GM18951 (cell line): ENCODE results near the gene LSM2.

Experiments used
- POLR2A ChIP-seq: IDR thresholded peaks from 4 replicates; pipeline ENCODE4 v1.6.1; 2011; ENCODE audit warnings: mild to moderate bottlenecking; ENCODE audit not compliant: insufficient read length, insufficient read depth; ENCODE audit errors: extremely low read depth
- in situ Hi-C: fragments of 300-500 bp; cut with MboI; formaldehyde crosslinking; loops from one replicate; pipeline ENCODE4 v1.12.0; 2022; ENCODE audit warnings: low sequenced_read_pairs, mixed read lengths, inconsistent platforms; ENCODE audit not compliant: unreplicated experiment

The LSM2 gene

DNA sequence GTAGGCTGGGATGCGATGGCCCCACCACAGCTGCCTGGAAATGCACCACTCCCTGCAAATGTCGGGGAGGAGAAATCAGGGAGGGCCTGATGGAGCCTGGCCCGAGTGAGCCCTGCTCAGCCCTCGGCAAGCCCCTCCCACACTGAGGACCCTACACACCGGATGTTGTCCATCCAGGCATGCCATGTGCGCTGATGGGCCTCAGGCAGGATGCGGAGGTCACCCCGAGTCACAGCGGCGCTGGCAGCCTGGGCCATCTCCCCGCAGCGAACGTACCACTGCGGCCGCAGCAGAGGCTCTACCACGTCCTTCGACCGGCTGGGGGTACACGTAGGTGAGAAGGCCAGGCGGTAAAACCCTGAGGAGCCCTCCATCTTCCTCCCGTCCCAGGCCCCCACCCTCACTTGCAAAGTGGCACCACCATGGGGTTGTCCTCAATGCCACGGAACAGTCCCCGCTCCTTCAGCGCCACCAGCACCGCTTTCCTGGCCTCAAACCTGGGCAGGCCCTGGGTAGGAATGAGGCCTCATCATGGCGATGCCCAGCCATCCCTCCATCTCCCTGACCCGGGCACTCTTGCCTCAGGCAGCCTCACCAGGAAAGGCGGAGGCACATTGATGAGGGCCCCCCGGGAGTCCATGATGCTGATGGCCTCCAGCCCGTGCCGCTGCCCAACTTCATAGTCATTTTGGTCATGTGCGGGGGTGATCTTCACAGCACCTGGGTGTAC, 24.5 kb downstream of the LSM2 start:
- TF ChIP-seq POLR2A, result no peak
- in situ Hi-C loops, result no loop called here

DNA sequence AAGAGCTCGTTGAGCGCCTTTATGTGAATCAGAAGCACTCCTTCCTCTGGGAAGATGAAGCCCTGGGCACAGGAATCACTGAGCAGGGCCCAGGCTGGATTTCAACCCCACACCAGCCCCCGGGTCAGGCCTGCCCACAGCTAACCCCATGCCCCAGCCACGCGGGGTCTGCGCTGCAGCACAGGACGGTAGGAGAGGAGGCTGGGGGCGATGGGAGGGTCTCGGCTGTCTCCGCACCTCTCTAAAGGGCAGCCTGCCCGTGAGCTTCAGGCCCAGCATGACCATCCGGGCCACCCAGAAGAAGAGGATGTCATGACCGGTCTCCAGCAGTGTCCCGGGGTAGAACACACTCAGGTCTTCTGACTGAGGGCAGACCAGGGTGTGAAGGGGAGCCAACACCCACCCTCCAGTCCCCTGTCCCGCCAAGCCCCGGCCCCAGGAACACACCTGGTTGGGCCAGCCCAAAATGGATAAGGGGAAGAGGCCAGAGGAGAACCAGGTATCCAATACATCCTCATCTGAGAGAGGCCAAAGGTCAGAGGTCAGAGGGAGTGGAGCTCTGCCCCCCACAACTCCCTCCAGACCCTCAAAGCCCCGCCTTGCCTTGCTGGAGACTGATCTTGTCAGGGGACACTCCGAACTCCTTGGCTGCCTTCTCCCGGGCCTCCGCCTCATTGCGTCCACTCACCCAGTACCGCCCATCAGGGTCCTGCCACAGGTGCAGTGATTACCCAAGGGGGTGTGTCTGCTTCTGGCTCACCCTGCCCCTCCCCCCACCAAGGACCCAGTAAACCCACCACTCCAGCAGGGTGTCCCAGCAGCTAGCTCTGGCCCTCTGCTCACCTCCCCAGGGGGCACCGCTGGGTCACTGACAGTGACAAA, 25.3 kb downstream of the LSM2 start:
- no peak for TF ChIP-seq POLR2A
- in situ Hi-C loops, result no loop called here

DNA sequence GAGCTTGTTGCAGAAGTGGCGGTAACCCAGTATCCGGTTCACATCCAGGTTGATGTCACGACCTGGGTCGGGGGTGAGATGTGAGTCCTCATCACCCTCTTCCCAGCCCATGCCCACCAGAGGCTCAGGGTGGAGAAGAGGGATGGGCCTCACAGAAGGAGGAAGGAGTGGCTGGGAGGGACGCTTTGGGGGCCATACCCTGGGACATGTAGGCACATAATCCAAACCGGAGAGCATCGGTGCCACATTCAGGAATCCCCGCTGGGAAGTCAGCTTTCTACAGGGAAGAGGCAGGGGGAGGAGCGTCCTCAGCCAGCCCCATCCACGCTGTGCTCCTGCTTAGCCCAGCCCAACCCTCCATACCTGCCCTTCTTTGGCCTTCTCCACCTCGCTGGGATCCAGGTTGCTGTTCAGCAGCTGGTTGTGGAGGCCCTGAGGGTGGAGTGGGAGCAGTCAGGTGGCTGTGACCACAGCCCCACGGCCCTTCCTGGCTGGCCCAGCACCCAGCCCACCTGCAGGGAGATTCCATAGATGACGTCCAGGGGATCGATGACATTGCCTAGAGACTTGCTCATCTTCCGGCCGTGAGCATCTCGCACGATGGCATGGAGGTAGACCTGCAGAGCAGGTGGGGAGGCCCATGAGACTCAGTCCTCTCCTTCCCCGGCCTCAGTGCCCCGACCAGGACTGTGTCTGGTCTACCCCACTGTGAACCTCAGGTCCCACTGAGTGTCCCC, 26.1 kb downstream of the LSM2 start:
- in situ Hi-C loops, result no loop called here
- no peak for TF ChIP-seq POLR2A

DNA sequence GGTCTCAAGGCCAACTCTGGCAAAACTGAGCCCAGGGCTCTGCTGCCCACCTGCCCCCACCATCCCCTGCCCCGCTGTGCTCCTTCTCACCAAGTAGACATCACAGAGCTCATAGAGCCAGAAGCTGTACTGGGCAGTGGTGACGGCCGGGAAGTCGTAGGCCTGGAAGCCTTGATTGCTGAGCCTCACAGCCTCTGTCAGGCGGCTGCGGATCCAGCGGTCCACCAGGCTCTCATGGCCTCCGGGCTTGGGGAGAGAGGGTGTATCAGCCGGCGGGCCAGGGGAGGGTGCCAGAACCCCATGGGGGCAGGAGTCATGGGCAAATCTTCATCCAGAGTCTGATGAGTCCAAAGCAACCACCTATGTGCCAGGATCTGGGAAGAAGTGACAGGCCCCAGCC, 26.9 kb downstream of the LSM2 start:
- no peak for TF ChIP-seq POLR2A
- in situ Hi-C loops, result no loop called here

DNA sequence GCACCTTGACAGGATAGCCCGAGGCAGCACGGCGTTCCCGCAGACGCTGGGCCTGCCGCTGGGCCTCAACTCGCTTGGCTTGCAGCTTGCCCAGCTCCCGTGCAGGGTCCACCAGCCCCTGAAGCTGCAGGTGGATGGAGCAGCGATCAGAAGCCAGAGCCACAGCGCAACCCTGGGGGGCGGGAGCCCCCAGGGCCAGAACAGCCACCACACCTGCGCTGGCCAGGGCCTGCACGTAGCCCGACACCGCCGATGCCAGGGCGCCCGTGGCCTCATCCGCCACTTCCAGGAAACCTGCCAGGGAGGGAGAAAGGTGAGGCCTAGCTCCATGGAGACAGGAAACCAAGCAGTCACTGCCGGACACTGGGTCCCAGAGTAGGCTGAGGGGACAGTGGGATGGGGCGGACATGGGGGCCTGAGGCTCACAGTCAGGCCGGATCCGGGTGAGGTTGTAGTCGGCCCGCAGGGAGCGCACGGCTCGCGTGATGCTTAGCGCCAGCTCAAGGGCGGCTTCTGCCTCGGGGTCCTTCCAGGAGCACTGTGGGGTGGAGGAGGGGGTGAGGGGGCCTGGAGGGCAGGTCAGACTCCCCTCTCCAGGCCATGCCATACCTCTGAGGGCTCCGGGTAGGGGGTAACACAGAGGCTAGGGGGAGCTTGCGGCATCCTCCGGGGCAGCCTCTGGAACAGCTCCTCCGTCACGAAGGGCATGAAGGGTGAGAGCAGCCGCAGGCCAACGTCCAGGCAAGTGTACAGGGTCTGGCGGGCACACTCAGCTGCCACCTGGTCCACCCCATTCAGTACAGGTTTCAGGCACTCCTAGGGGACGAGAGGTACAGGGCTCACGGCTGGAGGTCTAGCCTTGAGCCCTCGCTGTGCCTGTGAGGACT, 27.5 kb downstream of the LSM2 start:
- no peak for TF ChIP-seq POLR2A
- in situ Hi-C loops, result no loop called here

DNA sequence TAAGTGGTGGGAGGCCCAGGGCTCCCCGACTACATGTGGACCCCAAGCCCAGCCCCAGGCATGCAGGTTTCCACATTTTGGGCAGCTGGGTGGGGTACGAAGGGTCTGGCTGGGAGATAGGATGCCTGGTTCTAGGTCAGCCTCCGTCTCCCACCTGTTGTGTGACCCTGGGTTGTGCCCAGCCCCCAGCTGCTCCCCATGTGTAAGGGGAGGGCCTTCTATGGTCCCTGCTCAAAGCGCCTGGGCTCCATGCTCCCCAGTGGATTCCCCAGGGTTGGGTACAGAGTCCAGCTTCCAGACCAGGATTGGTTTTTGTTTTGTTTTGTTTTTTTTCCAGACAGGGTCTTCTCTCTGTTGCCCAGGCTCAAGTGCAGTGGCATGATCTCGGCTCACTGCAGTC, 28.6 kb downstream of the LSM2 start:
- in situ Hi-C loops, result no loop called here
- no peak for TF ChIP-seq POLR2A

DNA sequence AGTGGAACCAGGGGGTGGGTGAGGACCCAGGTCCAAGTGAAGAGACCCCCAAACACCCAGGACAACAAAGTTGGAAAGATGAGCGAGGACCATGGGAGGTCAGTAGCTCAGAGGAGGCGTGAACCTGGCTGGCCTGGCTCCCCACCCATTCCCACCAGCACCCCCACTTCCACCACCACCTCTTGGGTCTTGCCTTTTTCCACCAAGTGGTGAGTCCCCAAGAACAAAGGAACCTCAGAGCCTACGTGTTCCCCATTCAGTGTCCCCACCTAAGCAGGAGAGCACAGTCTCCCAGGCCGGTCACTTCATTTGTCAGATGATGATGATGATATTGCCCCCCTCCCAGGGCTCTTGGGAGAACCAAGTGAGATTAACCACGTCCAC, 29.1 kb downstream of the LSM2 start:
- TF ChIP-seq POLR2A, result no peak
- in situ Hi-C loops, result no loop called here

DNA sequence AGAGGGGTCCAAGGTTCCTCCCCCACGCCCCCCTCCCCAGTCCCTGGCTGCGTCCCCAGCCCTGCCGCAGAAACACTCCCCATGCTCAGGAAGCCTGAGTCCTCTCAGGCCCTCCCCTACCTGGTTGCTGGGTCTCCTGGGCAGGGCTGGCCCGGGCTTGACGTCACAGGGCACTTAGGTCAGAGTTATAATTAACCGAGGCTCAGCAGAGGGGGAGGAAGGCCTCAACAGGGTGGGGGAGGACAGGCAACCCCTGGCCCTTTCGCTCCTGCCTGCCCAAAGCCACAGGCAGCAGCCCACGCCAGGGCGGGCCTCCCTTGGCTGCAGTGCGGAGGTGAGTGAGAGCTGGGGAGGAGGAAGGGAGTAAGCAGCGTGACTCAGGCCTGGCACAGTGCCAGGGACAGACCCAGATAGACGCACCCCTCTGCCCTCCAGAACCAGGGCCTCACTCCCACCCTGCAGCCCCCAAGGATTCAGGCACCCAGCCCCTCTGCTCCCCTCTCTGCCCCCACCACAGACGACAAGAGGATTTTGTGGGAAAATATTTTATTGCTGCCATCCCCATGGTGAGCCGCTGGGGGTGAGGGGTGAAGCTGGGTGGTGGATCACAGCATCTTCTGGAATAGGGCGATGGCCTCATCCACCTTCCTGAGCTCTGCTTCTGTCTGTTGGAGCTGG, 29.6 kb downstream of the LSM2 start, which contains the start of gene VWA7:
Gene VWA7, minus strand, starts transcription at position 340 of the 678 bp plus-strand sequence. CDS start 549 bp downstream, outside the sequence.
- in situ Hi-C loops, result no loop called here
- TF ChIP-seq POLR2A, result peak; percentile 21

DNA sequence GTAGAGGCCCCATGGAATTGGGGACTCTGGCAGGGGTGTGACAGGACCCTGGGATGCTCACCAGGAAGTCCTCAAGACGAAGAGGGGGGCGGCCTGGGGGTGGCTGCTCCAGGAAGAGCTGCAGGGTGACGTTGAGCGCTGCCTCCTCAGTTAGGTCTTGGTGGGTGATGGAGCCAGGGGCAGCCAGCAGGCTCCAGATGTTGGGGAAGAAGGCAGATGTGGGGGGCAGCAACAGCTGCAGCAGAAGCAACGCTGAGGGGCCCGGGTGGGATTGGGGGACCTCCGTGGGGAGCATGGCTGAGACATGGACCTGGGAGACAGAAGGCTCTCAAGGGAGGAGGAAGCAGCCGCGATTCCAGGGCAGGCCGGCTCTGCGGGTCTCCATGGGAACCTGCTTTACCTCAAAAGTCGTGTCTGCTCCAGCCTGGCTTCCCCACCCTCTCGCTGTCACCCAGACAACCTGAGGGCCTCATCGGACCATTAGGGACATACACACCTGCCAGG, 30.2 kb downstream of the LSM2 start:
- TF ChIP-seq POLR2A, result no peak
- in situ Hi-C loops, result no loop called here

DNA sequence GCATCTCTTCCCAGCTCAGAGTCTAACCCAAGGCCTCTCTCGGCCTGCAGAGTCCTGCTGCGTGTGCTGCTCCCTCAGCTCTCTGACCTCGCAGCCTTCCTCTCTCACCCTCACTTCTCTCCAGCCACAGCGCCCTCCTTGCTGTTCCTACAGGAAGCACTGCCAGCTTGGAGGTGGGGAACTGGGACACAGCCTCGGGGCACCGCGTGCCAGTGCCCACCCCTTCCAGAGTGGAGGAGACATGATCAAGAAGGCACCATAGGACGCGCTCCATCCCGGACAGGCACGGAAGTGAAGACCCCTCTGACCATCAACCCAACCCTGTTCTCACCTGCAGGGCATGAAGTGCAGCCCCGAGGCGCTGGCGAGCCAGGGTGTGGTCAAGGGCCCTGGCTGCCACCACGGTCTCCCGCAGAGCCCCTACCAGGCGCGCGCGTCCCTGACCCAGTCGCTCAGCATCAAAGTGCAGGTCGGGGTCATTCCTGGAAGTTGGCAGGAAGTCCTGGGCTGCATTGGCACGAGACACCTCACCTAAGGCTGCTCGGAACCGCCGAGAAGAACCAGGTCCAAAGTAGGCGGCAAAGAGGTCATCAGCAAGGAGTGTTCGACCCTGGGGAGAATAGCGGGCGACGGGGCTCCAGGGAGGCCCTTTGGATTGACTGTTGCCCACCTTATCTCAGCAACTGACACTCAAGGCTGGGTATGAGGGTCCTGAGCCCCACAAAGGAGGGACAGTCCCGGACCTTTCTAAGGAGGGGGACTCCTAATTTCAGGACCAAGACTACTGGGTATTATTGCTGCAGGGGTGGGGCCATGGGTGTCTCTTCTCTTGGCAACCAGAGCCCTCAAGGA, 30.9 kb downstream of the LSM2 start:
- no peak for TF ChIP-seq POLR2A

DNA sequence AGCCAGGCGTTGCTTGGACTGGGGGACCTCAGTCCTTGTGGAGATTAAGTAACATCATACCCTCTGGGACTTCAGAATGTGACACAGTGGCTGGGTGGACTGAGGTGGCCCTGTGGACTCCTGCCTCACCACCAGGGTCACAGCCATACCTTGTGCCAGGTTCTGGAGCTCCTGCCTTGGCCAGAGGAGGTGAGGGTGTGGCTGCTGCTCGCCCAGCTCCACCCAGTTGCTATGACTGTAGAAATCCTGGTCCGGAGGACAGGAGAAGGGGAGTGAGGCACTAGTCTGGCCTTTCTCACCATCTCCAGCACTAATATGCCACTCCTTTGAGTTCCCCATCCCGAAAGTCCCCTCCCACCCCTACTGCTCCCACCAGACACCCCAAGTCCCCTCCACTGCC, 31.6 kb downstream of the LSM2 start:
- in situ Hi-C loops, result no loop called here
- no peak for TF ChIP-seq POLR2A

More for the DNA sequence above, 30.9 kb downstream of the LSM2 start:
- in situ Hi-C loops, result no loop called here

DNA sequence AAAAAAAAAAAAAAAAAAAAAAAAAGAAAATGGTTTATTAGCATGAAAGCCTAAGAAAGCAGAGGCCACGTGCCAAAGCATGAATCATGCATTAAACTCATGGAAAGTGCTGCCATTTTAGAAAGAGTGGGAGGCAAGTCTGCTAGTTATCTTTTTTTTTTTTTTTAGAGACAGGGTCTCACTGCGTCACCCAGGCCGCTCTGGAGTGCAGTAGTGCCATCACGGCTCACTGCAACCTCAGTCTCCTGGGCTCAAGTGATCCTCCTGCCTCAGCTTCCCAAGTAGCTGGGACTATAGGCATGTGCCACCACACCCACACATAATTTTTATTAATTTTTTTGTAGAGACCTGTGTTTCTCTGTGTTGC, 34.8 kb downstream of the LSM2 start:
- no peak for TF ChIP-seq POLR2A
- in situ Hi-C loops, result no loop called here
